Trophoblast cell (in vitro differentiated cells and primary cell): ENCODE measurements around the gene GRIN1.

Experiments
- DNase-seq, 2 donors: peaks; one replicate each; pipeline ENCODE4 v3.0.0-alpha.2; 2016
- H2AFZ ChIP-seq: 2 replicates; pipeline ENCODE4 v1.6.1; 2013; ENCODE audit warnings: low read length, moderate library complexity, mild to moderate bottlenecking; ENCODE audit not compliant: insufficient read depth, poor library complexity
- H2AK5ac ChIP-seq: 2 replicates; pipeline ENCODE4 v1.6.1; 2013; ENCODE audit warnings: mild to moderate bottlenecking, low read length
- H2BK120ac ChIP-seq: 2 replicates; pipeline ENCODE4 v1.6.1; 2013; ENCODE audit warnings: low read length, mild to moderate bottlenecking, moderate library complexity; ENCODE audit not compliant: insufficient read depth, poor library complexity
- H2BK12ac ChIP-seq: 2 replicates; pipeline ENCODE4 v1.6.1; 2013; ENCODE audit warnings: mild to moderate bottlenecking, low read length, moderate library complexity
- H2BK5ac ChIP-seq: 2 replicates; pipeline ENCODE4 v1.6.1; 2013; ENCODE audit warnings: low read length, low read depth, moderate library complexity, mild to moderate bottlenecking; ENCODE audit not compliant: poor library complexity
- H3K14ac ChIP-seq: 2 replicates; pipeline ENCODE4 v1.6.1; 2013; ENCODE audit warnings: mild to moderate bottlenecking, low read length
- H3K18ac ChIP-seq: 2 replicates; pipeline ENCODE4 v1.6.1; 2013; ENCODE audit warnings: mild to moderate bottlenecking, low read length
- H3K23ac ChIP-seq: 2 replicates; pipeline ENCODE4 v1.6.1; 2013; ENCODE audit warnings: low read length
- H3K27ac ChIP-seq: 2 replicates; pipeline ENCODE4 v1.5.1; 2013; ENCODE audit warnings: low read depth, mild to moderate bottlenecking, inconsistent platforms, low read length, moderate library complexity
- H3K27me3 ChIP-seq: 2 replicates; pipeline ENCODE4 v1.6.1; 2013; ENCODE audit warnings: inconsistent platforms, mild to moderate bottlenecking, low read length, moderate library complexity; ENCODE audit not compliant: insufficient read depth
- H3K36me3 ChIP-seq, 2 experiments: 1 replicate in 1 of 2; 2 replicates in 1 of 2; pipeline ENCODE4 v1.6.1; 2013; ENCODE audit warnings: low read length in 2 of 2, mild to moderate bottlenecking in 2 of 2, moderate library complexity in 1 of 2; ENCODE audit not compliant: insufficient read depth in 2 of 2, control insufficient read depth in 1 of 2
- H3K4ac ChIP-seq: 2 replicates; pipeline ENCODE4 v1.6.1; 2013; ENCODE audit warnings: low read depth, mild to moderate bottlenecking, low read length, moderate library complexity
- H3K4me1 ChIP-seq, 2 experiments: 1 replicate in 1 of 2; 2 replicates in 1 of 2; pipeline ENCODE4 v1.6.1; 2013; ENCODE audit warnings: low read length in 2 of 2, mild to moderate bottlenecking in 2 of 2, moderate library complexity in 1 of 2; ENCODE audit not compliant: insufficient read depth in 2 of 2, control insufficient read depth in 1 of 2
- H3K4me2 ChIP-seq: 2 replicates; pipeline ENCODE4 v1.6.1; 2013; ENCODE audit warnings: inconsistent platforms, mild to moderate bottlenecking, low read length, moderate library complexity
- H3K4me3 ChIP-seq: 2 replicates; pipeline ENCODE4 v1.5.1; 2013; ENCODE audit warnings: mild to moderate bottlenecking, low read depth, low read length, inconsistent platforms
- H3K79me1 ChIP-seq: one replicate; pipeline ENCODE4 v1.6.1; 2013; ENCODE audit warnings: low read length
- H3K79me2 ChIP-seq: 2 replicates; pipeline ENCODE4 v1.6.1; 2013; ENCODE audit warnings: low read length, mild to moderate bottlenecking; ENCODE audit not compliant: control insufficient read depth, insufficient read depth, poor library complexity
- H3K9ac ChIP-seq: 2 replicates; pipeline ENCODE4 v1.6.1; 2013; ENCODE audit warnings: mild to moderate bottlenecking, low read length
- H3K9me3 ChIP-seq: 2 replicates; pipeline ENCODE4 v1.6.1; 2013; ENCODE audit warnings: low read depth, mild to moderate bottlenecking, control low read depth, inconsistent platforms, low read length; ENCODE audit not compliant: insufficient read depth
- H4K12ac ChIP-seq: 2 replicates; pipeline ENCODE4 v1.6.1; 2013; ENCODE audit warnings: low read depth, mild to moderate bottlenecking, low read length, moderate library complexity
- H4K8ac ChIP-seq: 2 replicates; pipeline ENCODE4 v1.6.1; 2013; ENCODE audit warnings: low read depth, mild to moderate bottlenecking, low read length, moderate library complexity
- H4K91ac ChIP-seq: one replicate; pipeline ENCODE4 v1.6.1; 2013; ENCODE audit warnings: low read depth, mild to moderate bottlenecking, low read length, moderate library complexity
- WGBS: extraction: QIAGEN DNeasy Blood & Tissue Kit; methylation state at CpG from one replicate; pipeline ENCODE4 v1.1.7; 2013; ENCODE audit warnings: missing lambda C conversion rate; ENCODE audit not compliant: insufficient read length, insufficient coverage; ENCODE audit errors: extremely low coverage; 5-methylcytosine and 5-hydroxymethylcytosine counted together

The GRIN1 gene

GRCh38 chr9:137166380-137167229 lies 27.7 kb downstream of the GRIN1 start:
- H3K9me3 ChIP-seq: peaks cover 12% of the 10 kb centered on the region
- no peaks in the 10 kb centered on the region for H3K79me2 ChIP-seq
- no peak overlapping the region for H3K4me2 ChIP-seq
- peaks cover 0 to 11% of the 10 kb centered on the region in 2 experiments for H3K4me1 ChIP-seq
- no peak for DNase-seq
- H3K79me1 ChIP-seq: no peaks in the 10 kb centered on the region
- no peak overlapping the region for H2BK12ac ChIP-seq
- H3K18ac ChIP-seq: no peak overlapping the region
- no peak overlapping the region for H4K91ac ChIP-seq
- H3K36me3 ChIP-seq: no peaks in the 10 kb centered on the region
- H3K14ac ChIP-seq: no peak overlapping the region
- H3K27ac ChIP-seq: no peak overlapping the region
- no peak overlapping the region for H4K8ac ChIP-seq
- no peak overlapping the region for H3K23ac ChIP-seq
- no peak overlapping the region for H3K4me3 ChIP-seq
- H2AK5ac ChIP-seq: no peak overlapping the region
- no peak overlapping the region for H3K9ac ChIP-seq
- H3K4ac ChIP-seq: no peak overlapping the region
- peaks cover 80% of the 10 kb centered on the region for H3K27me3 ChIP-seq
- H2BK5ac ChIP-seq: no peak overlapping the region
- no peak overlapping the region for H4K12ac ChIP-seq
- WGBS: no CpG with 5 or more reads among the region's 22 CpGs
- H2AFZ ChIP-seq: no peak overlapping the region
- H2BK120ac ChIP-seq: no peak overlapping the region

- Histone ChIP-seq H3K79me1 (no peaks in the 10 kb centered on the region), H3K14ac (no peak overlapping the region), H2BK5ac (no peak overlapping the region), H3K79me2 (no peaks in the 10 kb centered on the region), H3K18ac (no peak overlapping the region), H2AK5ac (no peak overlapping the region), H3K4me3 (no peak overlapping the region), H2BK12ac (no peak overlapping the region), H3K36me3 (no peaks in the 10 kb centered on the region), H4K91ac (no peak overlapping the region), H3K27ac (no peak overlapping the region), H3K4me2 (no peak overlapping the region), H4K12ac (no peak overlapping the region), H3K27me3 (peaks cover 73% of the 10 kb centered on the region), H2BK120ac (no peak overlapping the region), H3K9me3 (peaks cover 6% of the 10 kb centered on the region), H3K23ac (no peak overlapping the region), H3K9ac (no peak overlapping the region), H3K4me1 (peaks cover 0 to 11% of the 10 kb centered on the region in 2 experiments), H3K4ac (no peak overlapping the region), H2AFZ (no peak overlapping the region), H4K8ac (no peak overlapping the region)
- no peak for DNase-seq
- no CpG with 5 or more reads among the region's 44 CpGs for WGBS
Observed at GRCh38 chr9:137167277-137167746, 28.4 kb downstream of the GRIN1 start.

- Histone ChIP-seq H3K27ac (no peak overlapping the region), H3K79me1 (no peaks in the 10 kb centered on the region), H3K4me2 (no peak overlapping the region), H4K91ac (no peak overlapping the region), H3K9ac (no peak overlapping the region), H2AK5ac (no peak overlapping the region), H3K4me3 (no peak overlapping the region), H3K79me2 (no peaks in the 10 kb centered on the region), H2AFZ (no peak overlapping the region), H3K27me3 (peaks cover 67% of the 10 kb centered on the region), H2BK5ac (no peak overlapping the region), H3K9me3 (peaks cover 6% of the 10 kb centered on the region), H3K4me1 (peaks cover 0 to 11% of the 10 kb centered on the region in 2 experiments), H2BK120ac (no peak overlapping the region), H3K36me3 (no peaks in the 10 kb centered on the region), H3K18ac (no peak overlapping the region), H4K8ac (no peak overlapping the region), H3K4ac (no peak overlapping the region), H3K14ac (no peak overlapping the region), H2BK12ac (no peak overlapping the region), H4K12ac (no peak overlapping the region), H3K23ac (no peak overlapping the region)
- no CpG with 5 or more reads among the region's 57 CpGs for WGBS
- no peak for DNase-seq
Observed at GRCh38 chr9:137167747-137168572, 29.0 kb downstream of the GRIN1 start.

DNA sequence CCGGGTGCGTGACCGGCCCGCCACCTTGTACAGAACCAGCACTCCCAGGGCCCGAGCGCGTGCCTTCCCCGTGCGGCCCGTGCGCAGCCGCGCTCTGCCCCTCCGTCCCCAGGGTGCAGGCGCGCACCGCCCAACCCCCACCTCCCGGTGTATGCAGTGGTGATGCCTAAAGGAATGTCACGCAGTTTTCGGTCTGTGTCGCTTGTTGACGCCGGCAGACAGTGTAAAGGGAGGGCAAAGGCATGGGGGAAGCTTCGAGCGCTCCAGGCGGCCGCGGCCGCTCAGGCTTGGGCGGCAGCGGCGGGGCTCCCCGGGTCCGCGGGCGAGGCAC lies 29.6 kb downstream of the GRIN1 start:
- H3K4ac ChIP-seq: no peak overlapping the region
- H3K36me3 ChIP-seq: no peaks in the 10 kb centered on the region
- no CpG with 5 or more reads among the region's 36 CpGs for WGBS
- H2BK120ac ChIP-seq: no peak overlapping the region
- H2BK12ac ChIP-seq: no peak overlapping the region
- H2AFZ ChIP-seq: no peak overlapping the region
- peaks cover 62% of the 10 kb centered on the region for H3K27me3 ChIP-seq
- peaks cover 0 to 11% of the 10 kb centered on the region in 2 experiments for H3K4me1 ChIP-seq
- DNase-seq: no peak
- no peaks in the 10 kb centered on the region for H3K79me1 ChIP-seq
- peaks cover 6% of the 10 kb centered on the region for H3K9me3 ChIP-seq
- H3K79me2 ChIP-seq: no peaks in the 10 kb centered on the region
- H2AK5ac ChIP-seq: no peak overlapping the region
- no peak overlapping the region for H3K9ac ChIP-seq
- no peak overlapping the region for H2BK5ac ChIP-seq
- no peak overlapping the region for H3K18ac ChIP-seq
- H3K4me2 ChIP-seq: peak overlapping the region; percentile 65
- H3K14ac ChIP-seq: no peak overlapping the region
- peak overlapping the region; percentile 52 for H3K4me3 ChIP-seq
- H4K12ac ChIP-seq: no peak overlapping the region
- H4K8ac ChIP-seq: no peak overlapping the region
- no peak overlapping the region for H4K91ac ChIP-seq
- H3K27ac ChIP-seq: no peak overlapping the region
- H3K23ac ChIP-seq: no peak overlapping the region
